Astrocyte of the cerebellum (primary cell): ENCODE measurements around the gene KLRK1.
A peak's percentile ranks its signal among the peaks of the same experiment; 100 is the strongest.
"Not testable (repeated sequence)": the region's sequence is repeated elsewhere in the genome, so short reads cannot be mapped to it uniquely, and the experiment has no call there.

ENCODE experiments used
- DNase-seq: peaks from one replicate; pipeline ENCODE4 v3.0.0-alpha.2; 2011; ENCODE audit warnings: low read depth
- H3K4me3 ChIP-seq: 2 replicates; pipeline ENCODE4 v1.5.1; 2011; ENCODE audit warnings: mild to moderate bottlenecking, low read depth, low read length, moderate library complexity
- CTCF ChIP-seq: IDR thresholded peaks from 2 replicates; pipeline ENCODE4 v1.5.1; 2012; ENCODE audit warnings: low read length, low read depth, moderate library complexity, mild to moderate bottlenecking; ENCODE audit errors: missing control alignments
- in situ Hi-C: cut with HindIII; loops from 2 replicates; pipeline ENCODE4 v1.10.0; 2017; ENCODE audit warnings: low sequenced_read_pairs

KLRK1 gene

DNA sequence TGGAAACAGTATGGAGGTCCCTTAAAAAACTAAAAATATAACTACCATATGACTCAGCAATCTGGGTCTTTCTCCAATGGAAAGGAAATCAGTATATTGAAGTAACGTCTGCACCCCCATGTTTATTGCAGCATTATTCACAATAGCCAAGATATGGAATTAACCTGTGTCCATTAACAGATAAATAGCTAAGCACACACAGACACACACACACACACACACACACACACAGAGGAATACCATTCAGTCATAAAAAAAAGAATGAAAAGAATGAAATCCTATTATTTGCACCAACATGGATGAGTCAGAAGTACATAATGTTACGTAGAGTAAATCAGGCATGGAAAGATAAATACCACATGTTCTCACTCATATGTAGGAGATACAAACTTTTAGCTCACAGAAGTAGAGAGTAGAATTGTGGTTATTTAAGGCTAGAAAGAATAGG lies 4.7 kb downstream of the KLRK1 start:
- peak; percentile 88 for DNase-seq
- in situ Hi-C loops, result no loop called here
- no peak overlapping the region for H3K4me3 ChIP-seq
- no peak for TF ChIP-seq CTCF

- H3K4me3 ChIP-seq, result no peak overlapping the region
- in situ Hi-C loops, result no loop called here
- no peak for DNase-seq
- TF ChIP-seq CTCF, result no peak
These were observed 5.7 kb downstream of the KLRK1 start for GRCh38 chr12:10384191-10384590.

GRCh38 chr12:10381928-10382628 lies 7.8 kb downstream of the KLRK1 start:
- in situ Hi-C loops, result no loop called here
- H3K4me3 ChIP-seq, result no peak overlapping the region
- no peak for DNase-seq
- no peak for TF ChIP-seq CTCF

DNA sequence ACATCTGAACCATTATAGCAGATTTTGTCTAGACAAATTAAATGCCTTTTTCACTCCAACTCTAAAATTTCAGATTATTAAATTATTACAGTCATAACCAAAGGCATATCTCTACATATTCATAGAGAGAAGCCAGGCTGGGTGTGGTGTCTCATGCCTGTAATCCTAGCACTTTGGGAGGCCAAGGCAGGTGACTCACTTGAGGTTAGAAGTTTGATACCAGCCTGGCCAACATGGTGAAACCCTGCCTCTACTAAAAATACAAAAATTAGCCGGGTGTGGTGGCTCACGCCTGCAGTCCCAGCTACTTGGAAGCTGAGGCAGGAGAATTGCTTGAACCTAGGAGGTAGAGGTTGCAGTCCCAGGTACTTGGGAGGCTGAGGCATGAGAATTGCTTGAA lies 11.1 kb downstream of the KLRK1 start:
- DNase-seq, H3K4me3 ChIP-seq, in situ Hi-C loops: not testable (repeated sequence)

GRCh38 chr12:10374624-10375018 lies 15.2 kb downstream of the KLRK1 start:
- TF ChIP-seq CTCF, result no peak
- no peak for DNase-seq
- H3K4me3 ChIP-seq, result no peak overlapping the region
- in situ Hi-C loops, result no loop called here

GRCh38 chr12:10372559-10372958 lies 17.3 kb downstream of the KLRK1 start:
- DNase-seq, result no peak
- in situ Hi-C loops, result no loop called here
- TF ChIP-seq CTCF, result no peak
- no peak overlapping the region for H3K4me3 ChIP-seq

DNA sequence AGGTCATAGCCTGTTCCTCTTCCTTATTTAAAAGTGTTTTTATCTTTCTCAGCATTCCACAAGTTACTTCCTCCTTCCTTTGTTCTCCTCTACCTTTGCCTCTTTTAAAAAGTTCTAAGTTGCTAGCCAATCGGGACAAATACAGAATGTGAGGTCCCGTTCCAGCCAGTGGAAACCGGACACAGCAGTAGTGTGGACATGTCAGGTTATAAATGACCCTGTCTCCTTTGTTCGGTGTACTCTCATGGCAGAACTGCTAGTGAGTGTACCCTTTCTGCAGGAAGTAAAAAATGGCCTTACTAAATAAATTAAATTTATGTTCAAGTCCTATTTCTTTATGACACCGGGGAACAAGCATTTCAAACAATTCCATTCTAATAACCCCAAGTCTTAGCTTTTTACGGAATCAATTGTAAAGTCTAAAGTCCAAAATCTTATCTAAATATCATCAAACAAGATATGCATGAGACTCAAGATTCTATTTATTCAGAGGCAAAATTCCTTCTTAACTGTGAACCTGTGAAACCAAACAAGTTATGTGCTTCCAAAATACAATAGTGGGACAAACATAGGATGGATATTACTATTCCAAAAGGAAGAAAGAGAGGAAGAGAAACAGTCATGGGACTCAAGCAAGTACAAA lies 17.8 kb downstream of the KLRK1 start:
- DNase-seq, in situ Hi-C loops, H3K4me3 ChIP-seq: not testable (repeated sequence)
